Neural progenitor cell (in vitro differentiated cells): ENCODE results near the gene GLRX. TPM values are rescaled to one million over a fixed set of nuclear protein-coding genes. Genes with fewer than 3 reads are reported as not detected.

ENCODE experiments used
- DNase-seq: peaks from one replicate; pipeline ENCODE4 v3.0.0-alpha.2; 2016; ENCODE audit warnings: low spot score
- H2AFZ ChIP-seq: fragments of 200-600 bp; sonication (generic); replicated peaks from 2 replicates; pipeline ENCODE4 v1.6.1; 2016; ENCODE audit warnings: antibody characterized with exemption
- H3F3A ChIP-seq: fragments of 200-600 bp; sonication (generic); 2 replicates; pipeline ENCODE4 v1.6.1; 2016; ENCODE audit warnings: antibody characterized with exemption, low read depth
- H3K27ac ChIP-seq: fragments of 200-600 bp; sonication (generic); 2 replicates; pipeline ENCODE4 v1.5.1; 2016; ENCODE audit warnings: mild to moderate bottlenecking
- H3K27me3 ChIP-seq: fragments of 200-600 bp; sonication (generic); 2 replicates; pipeline ENCODE4 v1.6.1; 2016; ENCODE audit warnings: mild to moderate bottlenecking, moderate library complexity
- H3K36me3 ChIP-seq: fragments of 200-600 bp; sonication (generic); 2 replicates; pipeline ENCODE4 v1.5.1; 2016
- H3K4me1 ChIP-seq: fragments of 200-600 bp; sonication (generic); 2 replicates; pipeline ENCODE4 v1.6.1; 2016; ENCODE audit warnings: mixed run types
- H3K4me2 ChIP-seq: fragments of 200-600 bp; sonication (generic); 2 replicates; pipeline ENCODE4 v1.6.1; 2016
- H3K4me3 ChIP-seq: fragments of 200-600 bp; sonication (generic); 2 replicates; pipeline ENCODE4 v1.5.1; 2016
- H3K79me2 ChIP-seq: fragments of 200-600 bp; sonication (generic); 2 replicates; pipeline ENCODE4 v1.6.1; 2016; ENCODE audit warnings: low read depth
- H3K9ac ChIP-seq: fragments of 200-600 bp; sonication (generic); 2 replicates; pipeline ENCODE4 v1.6.1; 2016
- H3K9me3 ChIP-seq: fragments of 200-600 bp; sonication (generic); 2 replicates; pipeline ENCODE4 v1.5.1; 2016; ENCODE audit warnings: low read depth
- H4K20me1 ChIP-seq: fragments of 200-600 bp; sonication (generic); 2 replicates; pipeline ENCODE4 v1.6.1; 2016; ENCODE audit warnings: low read depth
- H3K27ac Mint-ChIP-seq: 3 replicates; pipeline ENCODE4 v1.8.0; 2021; ENCODE audit warnings: mixed read lengths
- H3K27me3 Mint-ChIP-seq: 2 replicates; pipeline ENCODE4 v1.8.0; 2022; ENCODE audit warnings: low read depth, mild to moderate bottlenecking, inconsistent platforms, moderate library complexity, mixed read lengths; ENCODE audit not compliant: insufficient read depth
- H3K36me3 Mint-ChIP-seq: 3 replicates; pipeline ENCODE4 v1.8.0; 2021; ENCODE audit warnings: mixed read lengths
- H3K4me1 Mint-ChIP-seq: 3 replicates; pipeline ENCODE4 v1.8.0; 2021; ENCODE audit warnings: mixed read lengths
- H3K4me3 Mint-ChIP-seq: 3 replicates; pipeline ENCODE4 v1.8.0; 2021; ENCODE audit warnings: mild to moderate bottlenecking, moderate library complexity, mixed read lengths
- H3K9me3 Mint-ChIP-seq: 3 replicates; pipeline ENCODE4 v1.8.0; 2020; ENCODE audit warnings: mixed read lengths
- CTCF ChIP-seq: fragments of 200-600 bp; sonication (generic); IDR thresholded peaks from 2 replicates; pipeline ENCODE4 v1.5.1; 2017; ENCODE audit warnings: antibody characterized with exemption, mild to moderate bottlenecking
- EZH2 ChIP-seq: fragments of 200-600 bp; sonication (generic); IDR thresholded peaks from 2 replicates; pipeline ENCODE4 v1.6.1; 2017; ENCODE audit warnings: antibody characterized with exemption, mild to moderate bottlenecking, moderate library complexity
- EZH2phosphoT487 ChIP-seq: fragments of 200-600 bp; sonication (generic); IDR thresholded peaks from 2 replicates; pipeline ENCODE4 v1.6.1; 2017; ENCODE audit warnings: antibody characterized with exemption
- total RNA-seq: library from RNA; depleted of rRNA; stranded (reverse); fragments of >200 nt; gene quantifications from 2 replicates; pipeline ENCODE4 v1.2.3, GENCODE V29; 2015; ENCODE audit warnings: low replicate concordance

Gene GLRX
- total RNA-seq, 1 donor from 2014 or later = 15.1 TPM

GRCh38 chr5:95823218-95823737 is 752 bp upstream of the GLRX start:
- no peaks in the 10 kb centered on the region for H3K36me3 ChIP-seq
- TF ChIP-seq CTCF = no peak
- TF ChIP-seq EZH2 = no peak
- TF ChIP-seq EZH2phosphoT487 = no peak
- H2AFZ ChIP-seq = peak overlapping the region; percentile 81
- H3K9me3 ChIP-seq = no peaks in the 10 kb centered on the region
- H3K9me3 Mint-ChIP-seq = no peaks in the 10 kb centered on the region
- H3K27ac ChIP-seq = no peak overlapping the region
- peaks cover 18% of the 10 kb centered on the region for H3F3A ChIP-seq
- H4K20me1 ChIP-seq = no peaks in the 10 kb centered on the region
- H3K27me3 Mint-ChIP-seq = peaks cover 5% of the 10 kb centered on the region
- peaks cover 4% of the 10 kb centered on the region for H3K79me2 ChIP-seq
- peak overlapping the region; percentile 96 for H3K4me3 Mint-ChIP-seq
- H3K27ac Mint-ChIP-seq = no peak overlapping the region
- H3K4me1 ChIP-seq = peaks cover 14% of the 10 kb centered on the region
- no peaks in the 10 kb centered on the region for H3K36me3 Mint-ChIP-seq
- H3K27me3 ChIP-seq = no peaks in the 10 kb centered on the region
- H3K4me3 ChIP-seq = no peak overlapping the region
- H3K4me1 Mint-ChIP-seq = peaks cover 30% of the 10 kb centered on the region
- H3K9ac ChIP-seq = no peak overlapping the region
- peak overlapping the region; percentile 87 for H3K4me2 ChIP-seq
- no peak for DNase-seq

- H3K27ac Mint-ChIP-seq = peak overlapping the region; percentile 89
- Histone ChIP-seq H3K4me1 (peaks cover 25% of the 10 kb centered on the region), H3K9ac (no peak overlapping the region), H3K9me3 (no peaks in the 10 kb centered on the region), H3K27me3 (no peaks in the 10 kb centered on the region), H2AFZ (peak overlapping the region; percentile 81), H3F3A (peaks cover 18% of the 10 kb centered on the region), H3K79me2 (peaks cover 4% of the 10 kb centered on the region), H3K4me3 (peak overlapping the region; percentile 73), H3K27ac (no peak overlapping the region), H3K4me2 (peak overlapping the region; percentile 87), H4K20me1 (no peaks in the 10 kb centered on the region), H3K36me3 (no peaks in the 10 kb centered on the region)
- peak; percentile 30 for TF ChIP-seq EZH2
- TF ChIP-seq CTCF = no peak
- TF ChIP-seq EZH2phosphoT487 = no peak
- peak; percentile 77 for DNase-seq
- H3K27me3 Mint-ChIP-seq = peaks cover 5% of the 10 kb centered on the region
- peak overlapping the region; percentile 96 for H3K4me3 Mint-ChIP-seq
- no peaks in the 10 kb centered on the region for H3K9me3 Mint-ChIP-seq
- H3K4me1 Mint-ChIP-seq = peaks cover 39% of the 10 kb centered on the region
- no peaks in the 10 kb centered on the region for H3K36me3 Mint-ChIP-seq
Measured at GRCh38 chr5:95822043-95822541, 434 bp downstream of the GLRX start.

- Mint-ChIP-seq H3K27ac (peak overlapping the region; percentile 89), H3K4me1 (peaks cover 39% of the 10 kb centered on the region), H3K36me3 (no peaks in the 10 kb centered on the region), H3K27me3 (peaks cover 3% of the 10 kb centered on the region), H3K9me3 (no peaks in the 10 kb centered on the region), H3K4me3 (peak overlapping the region; percentile 96)
- Histone ChIP-seq H3K9ac (no peak overlapping the region), H3K27me3 (no peaks in the 10 kb centered on the region), H3K4me3 (peak overlapping the region; percentile 73), H3K4me2 (peak overlapping the region; percentile 87), H3K9me3 (no peaks in the 10 kb centered on the region), H4K20me1 (no peaks in the 10 kb centered on the region), H3K36me3 (no peaks in the 10 kb centered on the region), H2AFZ (no peak overlapping the region), H3F3A (peaks cover 18% of the 10 kb centered on the region), H3K79me2 (peaks cover 4% of the 10 kb centered on the region), H3K4me1 (peaks cover 26% of the 10 kb centered on the region), H3K27ac (no peak overlapping the region)
- no peak for TF ChIP-seq EZH2
- no peak for DNase-seq
Measured at GRCh38 chr5:95821110-95822021, 1.2 kb downstream of the GLRX start.
